Measurements from ENCODE around the gene LPIN1.

- no peak for TF ChIP-seq POLR2AphosphoS5 (IDR thresholded peaks at IDR 0.05; ENCODE audit: low read depth, low read length)
- TF ChIP-seq TAF1 (IDR thresholded peaks at IDR 0.05; ENCODE audit: borderline replicate concordance, insufficient read depth, low read length) = no peak
- TF ChIP-seq SIN3A (IDR thresholded peaks at IDR 0.05; ENCODE audit: borderline replicate concordance, insufficient read depth, low read length) = no peak
- TF ChIP-seq REST (IDR thresholded peaks at IDR 0.05; ENCODE audit: insufficient read depth in 1 of 2, low read depth in 2 of 2, low read length in 2 of 2) = no peak
Measured at GRCh38 chr2:11799826-11800225, 53.4 kb downstream of the LPIN1 start.
